ENCODE results near the gene KCTD10. TPM values are rescaled to one million over a fixed set of nuclear protein-coding genes. Genes with fewer than 3 reads are reported as not detected.

The KCTD10 gene
- total RNA-seq, 1 experiment from 2014 or later: 71.3 TPM

DNA sequence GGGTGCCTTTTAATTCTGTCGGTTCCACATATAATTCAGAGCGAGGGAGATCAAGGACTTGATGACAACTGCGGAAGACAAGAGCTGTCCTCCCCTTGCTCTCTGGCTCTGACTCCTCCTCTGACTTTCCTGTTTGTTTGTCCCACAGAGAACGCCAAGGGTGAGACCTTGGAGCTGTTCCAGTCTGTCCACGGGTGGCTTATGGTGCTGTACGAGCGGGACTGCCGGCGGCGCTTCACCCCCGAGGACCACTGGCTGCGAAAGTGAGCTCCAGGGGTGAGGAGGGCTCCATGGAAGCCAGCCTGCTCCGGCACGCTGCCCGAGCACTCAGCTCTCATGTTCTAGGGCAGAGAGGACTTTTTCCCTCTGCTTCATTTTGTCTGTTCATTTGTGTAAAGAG is 33.1 kb upstream of the KCTD10 start:
- H2AFZ ChIP-seq (ENCODE audit: low read length): no peak overlapping the region
- H3K27ac Mint-ChIP-seq: no peak overlapping the region
- H4K91ac ChIP-seq (ENCODE audit: insufficient read length, low read depth, low read length): no peak overlapping the region
- no peak overlapping the region for H4K5ac ChIP-seq (ENCODE audit: insufficient read length, low read depth, low read length)
- no peaks in the 10 kb centered on the region for H4K20me1 ChIP-seq (ENCODE audit: control insufficient read depth, insufficient read depth, insufficient read length)
- H3K23me2 ChIP-seq (ENCODE audit: insufficient read length, low read depth, low read length, poor library complexity, severe bottlenecking): no peaks in the 10 kb centered on the region
- no peaks in the 10 kb centered on the region for H3K27me3 ChIP-seq (ENCODE audit: insufficient read depth, low read length)
- no peak overlapping the region for H3K14ac ChIP-seq (ENCODE audit: insufficient read depth, low read length)
- no peak overlapping the region for H2BK120ac ChIP-seq (ENCODE audit: low read depth, low read length, poor library complexity, severe bottlenecking)
- H3K27ac ChIP-seq (ENCODE audit: insufficient read length, low read depth, low read length): no peak overlapping the region
- no peak overlapping the region for H3K9ac ChIP-seq (ENCODE audit: extremely low read depth, insufficient read length, low read length)
- H3T11ph ChIP-seq (ENCODE audit: low read length): no peak overlapping the region
- no peak overlapping the region for H3K56ac ChIP-seq (ENCODE audit: insufficient read length, low read depth, low read length)
- no peak overlapping the region for H4K8ac ChIP-seq (replicated peaks; ENCODE audit: insufficient read length, low read depth, low read length)
- H2BK5ac ChIP-seq (ENCODE audit: insufficient read length, low read length): no peak overlapping the region
- H3K9me3 ChIP-seq (ENCODE audit: control insufficient read depth, low read depth, low read length): no peaks in the 10 kb centered on the region
- H3K23ac ChIP-seq (ENCODE audit: insufficient read length, low read depth, low read length): no peak overlapping the region
- H3K18ac ChIP-seq (ENCODE audit: insufficient read length, low read depth, low read length): no peak overlapping the region
- H3K4me3 Mint-ChIP-seq: no peak overlapping the region
- H3K27me3 Mint-ChIP-seq (ENCODE audit: low read depth): no peaks in the 10 kb centered on the region
- no peak overlapping the region for H3K4me2 ChIP-seq (ENCODE audit: insufficient read depth, insufficient read length, low read length)
- H3K9me3 Mint-ChIP-seq: no peaks in the 10 kb centered on the region
- H2AK5ac ChIP-seq (ENCODE audit: insufficient read length, low read length): no peak overlapping the region
- H2BK12ac ChIP-seq (ENCODE audit: insufficient read length, low read depth, low read length): no peak overlapping the region
- H2BK20ac ChIP-seq (ENCODE audit: low read depth, low read length, poor library complexity, severe bottlenecking): no peak overlapping the region
- no peaks in the 10 kb centered on the region for H3K4me1 Mint-ChIP-seq
- H3K79me1 ChIP-seq (ENCODE audit: insufficient read depth, low read depth, low read length, poor library complexity, severe bottlenecking): no peaks in the 10 kb centered on the region
- no peak overlapping the region for H3K4ac ChIP-seq (ENCODE audit: low read depth, low read length)
- H3K36me3 Mint-ChIP-seq (ENCODE audit: insufficient read depth in 1 of 3, low read depth in 3 of 3): peaks cover 5 to 51% (median 41%) of the 10 kb centered on the region in 3 experiments; a peak in 5 of 7 replicates
- no peak for DNase-seq
- TF ChIP-seq, protein P1, sequence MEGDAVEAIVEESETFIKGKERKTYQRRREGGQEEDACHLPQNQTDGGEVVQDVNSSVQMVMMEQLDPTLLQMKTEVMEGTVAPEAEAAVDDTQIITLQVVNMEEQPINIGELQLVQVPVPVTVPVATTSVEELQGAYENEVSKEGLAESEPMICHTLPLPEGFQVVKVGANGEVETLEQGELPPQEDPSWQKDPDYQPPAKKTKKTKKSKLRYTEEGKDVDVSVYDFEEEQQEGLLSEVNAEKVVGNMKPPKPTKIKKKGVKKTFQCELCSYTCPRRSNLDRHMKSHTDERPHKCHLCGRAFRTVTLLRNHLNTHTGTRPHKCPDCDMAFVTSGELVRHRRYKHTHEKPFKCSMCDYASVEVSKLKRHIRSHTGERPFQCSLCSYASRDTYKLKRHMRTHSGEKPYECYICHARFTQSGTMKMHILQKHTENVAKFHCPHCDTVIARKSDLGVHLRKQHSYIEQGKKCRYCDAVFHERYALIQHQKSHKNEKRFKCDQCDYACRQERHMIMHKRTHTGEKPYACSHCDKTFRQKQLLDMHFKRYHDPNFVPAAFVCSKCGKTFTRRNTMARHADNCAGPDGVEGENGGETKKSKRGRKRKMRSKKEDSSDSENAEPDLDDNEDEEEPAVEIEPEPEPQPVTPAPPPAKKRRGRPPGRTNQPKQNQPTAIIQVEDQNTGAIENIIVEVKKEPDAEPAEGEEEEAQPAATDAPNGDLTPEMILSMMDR (conservative IDR thresholded peaks at IDR 0.05): no peak
- H2BK15ac ChIP-seq (ENCODE audit: low read depth, low read length): no peak overlapping the region
- H3K79me2 ChIP-seq (ENCODE audit: insufficient read depth, low read length): no peaks in the 10 kb centered on the region
- no peaks in the 10 kb centered on the region for H3K4me1 ChIP-seq (ENCODE audit: insufficient read depth, low read length)
- WGBS (ENCODE audit: extremely low coverage, insufficient read length, low lambda C conversion rate): no CpG with 5 or more reads among the region's 15 CpGs
